HCT116 (cell line): ENCODE data around the gene EMC1. TPM values are rescaled to one million over a fixed set of nuclear protein-coding genes. Genes with fewer than 3 reads are reported as not detected.

Source experiments
- ATAC-seq: fragments of 200-7000 bp; cut with Tn5 transposase; 2 replicates; pipeline ENCODE4 v1.9.1; 2020; ENCODE audit warnings: mild to moderate bottlenecking, moderate library complexity
- BruUV-seq: library from RNA; stranded (reverse); fragments of 400-500 nt; replicated peaks from 2 replicates; lab custom pipeline; 2021; lab: Mats Ljungman, UMichigan
- CTCF ChIA-PET: fragments of 300-600 bp; sonication (Branson Sonifier 250); formaldehyde crosslinking; loops from one replicate; lab custom pipeline; 2021; ENCODE audit warnings: antibody characterized with exemption; lab: Charles Lee
- POLR2A ChIA-PET: fragments of 300-600, 350-600 bp; sonication (Branson Sonifier 250); formaldehyde crosslinking; loops from one replicate; lab custom pipeline; 2021; ENCODE audit warnings: antibody characterized with exemption; lab: Charles Lee
- RAD21 ChIA-PET, 2 experiments: fragments of 300-600 bp; sonication (Branson Sonifier 250); formaldehyde crosslinking; loops; one replicate each; lab custom pipeline; 2023; ENCODE audit warnings: low total read pairs in 2 of 2; ENCODE audit not compliant: uncharacterized antibody in 2 of 2, unreplicated experiment in 2 of 2, low non-redundant PET in 1 of 2; lab: Charles Lee
- DNase-seq: peaks from one replicate; pipeline ENCODE4 v3.0.0-alpha.2; 2010; ENCODE audit warnings: low read depth, low spot score
- H2AFZ ChIP-seq: fragments of 200-600 bp; shearing (Covaris generic), sonication (generic); 2 replicates; pipeline ENCODE4 v1.6.1; 2017; ENCODE audit warnings: low read depth, mixed run types, mixed read lengths, antibody characterized with exemption, low read length; ENCODE audit not compliant: poor library complexity, severe bottlenecking
- H3K27ac ChIP-seq: 2 replicates; pipeline ENCODE4 v1.5.1; 2012; ENCODE audit warnings: low read depth, low read length
- H3K27me3 ChIP-seq: fragments of 200-600 bp; sonication (generic); 2 replicates; pipeline ENCODE4 v1.6.1; 2016; ENCODE audit warnings: mixed run types, low read length, mixed read lengths; ENCODE audit not compliant: insufficient read depth
- H3K36me3 ChIP-seq, 2 experiments: fragments of 200-500 bp in 1 of 2; fragments of 200-600 bp in 1 of 2; sonication (Bioruptor generic) in 1 of 2; sonication (generic) in 1 of 2; 2 replicates each; pipeline versions ENCODE4 v1.5.1 to v1.6.1; 2014 to 2016; ENCODE audit warnings: low read length in 2 of 2, inconsistent platforms in 1 of 2, mixed read lengths in 1 of 2, mixed run types in 1 of 2; ENCODE audit not compliant: insufficient read depth in 2 of 2, control insufficient read depth in 1 of 2
- H3K4me1 ChIP-seq, 2 experiments: fragments of 200-600 bp in 1 of 2; sonication (generic) in 1 of 2; 2 replicates each; pipeline versions ENCODE4 v1.5.1 to v1.6.1; 2012 to 2017; ENCODE audit warnings: low read length in 2 of 2, inconsistent platforms in 1 of 2, mild to moderate bottlenecking in 1 of 2, mixed read lengths in 1 of 2, mixed run types in 1 of 2, moderate library complexity in 1 of 2; ENCODE audit not compliant: insufficient read depth in 2 of 2, control insufficient read depth in 1 of 2
- H3K4me2 ChIP-seq: fragments of 200-600 bp; sonication (generic); 2 replicates; pipeline ENCODE4 v1.6.1; 2017; ENCODE audit warnings: mixed run types, low read length, mixed read lengths
- H3K4me3 ChIP-seq, 2 experiments: fragments of 200-600 bp in 1 of 2; sonication (generic) in 1 of 2; replicated peaks in 1 of 2; 2 replicates each; pipeline ENCODE4 v1.5.1; 2011 to 2016; ENCODE audit warnings: low read length in 2 of 2, control low read depth in 1 of 2, low read depth in 1 of 2, mild to moderate bottlenecking in 1 of 2, mixed read lengths in 1 of 2, mixed run types in 1 of 2
- H3K79me2 ChIP-seq: fragments of 200-600 bp; sonication (generic); 2 replicates; pipeline ENCODE4 v1.6.1; 2017; ENCODE audit warnings: mild to moderate bottlenecking, mixed run types, low read length, moderate library complexity, mixed read lengths; ENCODE audit not compliant: insufficient read depth
- H3K9ac ChIP-seq: fragments of 200-600 bp; sonication (generic); 2 replicates; pipeline ENCODE4 v1.6.1; 2016; ENCODE audit warnings: low read length, mixed read lengths
- H3K9me2 ChIP-seq: fragments of 200-600 bp; sonication (generic), shearing (Covaris generic); 2 replicates; pipeline ENCODE4 v1.6.1; 2017; ENCODE audit warnings: mixed run types, mild to moderate bottlenecking, moderate library complexity; ENCODE audit not compliant: insufficient read depth
- H3K9me3 ChIP-seq, 2 experiments: fragments of 200-500 bp in 1 of 2; fragments of 200-600 bp in 1 of 2; sonication (Bioruptor generic) in 1 of 2; sonication (generic) in 1 of 2; 2 replicates each; pipeline ENCODE4 v1.6.1; 2014 to 2017; ENCODE audit warnings: low read length in 2 of 2, mixed read lengths in 2 of 2, inconsistent platforms in 1 of 2, low read depth in 1 of 2, mild to moderate bottlenecking in 1 of 2, mixed run types in 1 of 2, moderate library complexity in 1 of 2; ENCODE audit not compliant: control insufficient read depth in 1 of 2, insufficient read depth in 1 of 2
- H4K20me1 ChIP-seq: fragments of 200-600 bp; sonication (generic), shearing (Covaris generic); 2 replicates; pipeline ENCODE4 v1.6.1; 2017; ENCODE audit warnings: mixed run types, mild to moderate bottlenecking, moderate library complexity; ENCODE audit not compliant: insufficient read depth
- CEBPB ChIP-seq: IDR thresholded peaks from 2 replicates; pipeline ENCODE4 v1.6.1; 2012; ENCODE audit warnings: low read depth
- EGR1 ChIP-seq: IDR thresholded peaks from 2 replicates; pipeline ENCODE4 v1.6.1; 2012; ENCODE audit warnings: low read depth
- ELF1 ChIP-seq: IDR thresholded peaks from 2 replicates; pipeline ENCODE4 v1.6.1; 2012; ENCODE audit warnings: low read depth, borderline replicate concordance
- EZH2 ChIP-seq: fragments of 200-600 bp; sonication (generic); IDR thresholded peaks from 2 replicates; pipeline ENCODE4 v1.6.1; 2017; ENCODE audit warnings: antibody characterized with exemption, mixed run types
- EZH2phosphoT487 ChIP-seq: fragments of 200-600 bp; IDR thresholded peaks from 2 replicates; pipeline ENCODE4 v1.6.1; 2018; ENCODE audit warnings: antibody characterized with exemption, borderline replicate concordance
- FOSL1 ChIP-seq: IDR thresholded peaks from 2 replicates; pipeline ENCODE4 v1.6.1; 2012; ENCODE audit warnings: low read depth
- JUND ChIP-seq: IDR thresholded peaks from 2 replicates; pipeline ENCODE4 v1.6.1; 2012
- POLR2A ChIP-seq: IDR thresholded peaks from 2 replicates; pipeline ENCODE4 v1.7.0; 2011; ENCODE audit warnings: borderline replicate concordance; ENCODE audit not compliant: insufficient read depth, insufficient read length; ENCODE audit errors: extremely low read depth
- POLR2AphosphoS5 ChIP-seq: IDR thresholded peaks from 2 replicates; pipeline ENCODE4 v1.6.1; 2011; ENCODE audit warnings: mild to moderate bottlenecking, low read depth, low read length, moderate library complexity
- RAD21 ChIP-seq: IDR thresholded peaks from 2 replicates; pipeline ENCODE4 v1.6.1; 2012; ENCODE audit warnings: low read depth, mild to moderate bottlenecking
- SIN3A ChIP-seq: IDR thresholded peaks from 2 replicates; pipeline ENCODE4 v1.6.1; 2012; ENCODE audit warnings: low read depth
- SP1 ChIP-seq: IDR thresholded peaks from 2 replicates; pipeline ENCODE4 v1.6.1; 2012; ENCODE audit warnings: low read depth
- TCF7L2 ChIP-seq: IDR thresholded peaks from 2 replicates; pipeline ENCODE4 v1.7.0; 2011; ENCODE audit warnings: borderline replicate concordance, inconsistent platforms; ENCODE audit not compliant: insufficient read depth, insufficient read length; ENCODE audit errors: extremely low read depth
- YY1 ChIP-seq: IDR thresholded peaks from 2 replicates; pipeline ENCODE4 v1.6.1; 2011; ENCODE audit warnings: low read length, low read depth, moderate library complexity, mild to moderate bottlenecking; ENCODE audit not compliant: insufficient replicate concordance; ENCODE audit errors: extremely low read depth
- ZFX ChIP-seq: fragments of 450-650 bp; IDR thresholded peaks from 2 replicates; pipeline ENCODE4 v1.6.1; 2017
- ZNF274 ChIP-seq: fragments of 200-500 bp; sonication (Bioruptor generic); IDR thresholded peaks from 2 replicates; pipeline ENCODE4 v1.6.1; 2014; ENCODE audit warnings: mild to moderate bottlenecking, low read depth, low read length, inconsistent platforms
- intact Hi-C: fragments of 100-400 bp; cut with micrococcal nuclease; formaldehyde crosslinking; loops from 2 replicates; pipeline ENCODE4 v1.10.0; 2022
- total RNA-seq: library from RNA; stranded (reverse); gene quantifications from one replicate; pipeline ENCODE4 v1.2.1, GENCODE V29; 2021; ENCODE audit not compliant: unreplicated experiment
- TF ChIP-seq, protein P1 (sequence below), 3 experiments: fragments of 200-600 bp in 1 of 3; sonication (generic) in 1 of 3; IDR thresholded peaks in 2 of 3; conservative IDR thresholded peaks in 1 of 3; 2 replicates each; pipeline ENCODE4 v1.5.1; 2012 to 2017; ENCODE audit warnings: low read depth in 2 of 3, low read length in 2 of 3, antibody characterized with exemption in 1 of 3, borderline replicate concordance in 1 of 3, control low read depth in 1 of 3, mild to moderate bottlenecking in 1 of 3, mixed read lengths in 1 of 3, mixed run types in 1 of 3, moderate library complexity in 1 of 3; ENCODE audit not compliant: insufficient read depth in 1 of 3
- TF ChIP-seq, protein P2 (sequence below): IDR thresholded peaks from 2 replicates; pipeline ENCODE4 v1.6.1; 2011; ENCODE audit warnings: mild to moderate bottlenecking, low read length, moderate library complexity; ENCODE audit not compliant: insufficient replicate concordance; ENCODE audit errors: extremely low read depth
- TF ChIP-seq, protein P3 (sequence below): IDR thresholded peaks from 2 replicates; pipeline ENCODE4 v1.6.1; 2012
- TF ChIP-seq, protein P4 (sequence below): IDR thresholded peaks from 2 replicates; pipeline ENCODE4 v1.6.1; 2012

The EMC1 gene
- total RNA-seq, 1 experiment from 2014 or later = 66.6 TPM

DNA sequence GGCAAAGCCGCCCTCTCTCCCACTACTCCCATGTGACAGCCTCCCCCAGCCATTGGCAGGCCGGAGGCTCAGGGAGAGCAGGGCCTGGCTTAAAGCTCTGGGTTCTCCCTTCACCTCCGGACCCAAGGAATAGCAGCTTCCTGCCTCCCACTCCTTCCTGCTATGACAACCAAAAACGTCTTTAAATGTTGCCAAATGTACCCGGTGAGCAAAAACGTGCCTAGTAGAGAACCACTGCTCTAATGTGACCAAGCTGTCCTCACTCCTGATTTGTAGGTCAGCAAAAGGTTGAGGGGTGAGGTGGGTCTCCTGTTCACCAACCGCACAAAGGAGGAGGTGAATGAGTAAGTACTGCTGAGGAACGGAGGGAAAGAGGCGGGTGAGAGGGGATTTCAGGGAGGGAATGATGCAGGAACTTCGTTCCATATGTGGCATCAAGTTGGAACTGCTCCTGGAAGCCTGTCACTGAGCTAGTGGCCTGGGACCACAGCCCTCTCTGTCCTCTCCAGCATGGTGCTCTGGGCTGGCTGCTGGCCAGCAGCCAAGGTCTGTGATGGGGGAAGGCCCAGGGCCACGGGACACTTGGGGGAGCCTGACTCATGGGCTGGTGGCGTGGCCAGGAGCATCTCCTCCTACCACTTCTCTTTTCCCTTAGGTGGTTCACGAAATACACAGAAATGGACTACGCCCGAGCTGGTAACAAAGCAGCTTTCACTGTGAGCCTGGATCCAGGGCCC, 6.0 kb upstream of the EMC1 start:
- Histone ChIP-seq H3K4me1 (peaks cover 9 to 24% of the 10 kb centered on the region in 2 experiments), H3K9ac (no peak overlapping the region), H3K36me3 (peaks cover 15 to 58% of the 10 kb centered on the region in 2 experiments; a peak in 3 of 4 replicates), H3K9me2 (no peaks in the 10 kb centered on the region), H2AFZ (no peak overlapping the region), H4K20me1 (peaks cover 20% of the 10 kb centered on the region; the same call in 1 of the 2 replicates), H3K27ac (no peak overlapping the region), H3K9me3 (no peaks in the 10 kb centered on the region), H3K27me3 (no peaks in the 10 kb centered on the region), H3K4me3 (no peak overlapping the region), H3K79me2 (peaks cover 56% of the 10 kb centered on the region), H3K4me2 (no peak overlapping the region)
- ChIA-PET CTCF (no interaction called here), RAD21 (no interaction called here), POLR2A (no interaction called here)
- BruUV-seq = no TSS peak
- intact Hi-C loops = no loop called here
- TF ChIP-seq, protein P1, sequence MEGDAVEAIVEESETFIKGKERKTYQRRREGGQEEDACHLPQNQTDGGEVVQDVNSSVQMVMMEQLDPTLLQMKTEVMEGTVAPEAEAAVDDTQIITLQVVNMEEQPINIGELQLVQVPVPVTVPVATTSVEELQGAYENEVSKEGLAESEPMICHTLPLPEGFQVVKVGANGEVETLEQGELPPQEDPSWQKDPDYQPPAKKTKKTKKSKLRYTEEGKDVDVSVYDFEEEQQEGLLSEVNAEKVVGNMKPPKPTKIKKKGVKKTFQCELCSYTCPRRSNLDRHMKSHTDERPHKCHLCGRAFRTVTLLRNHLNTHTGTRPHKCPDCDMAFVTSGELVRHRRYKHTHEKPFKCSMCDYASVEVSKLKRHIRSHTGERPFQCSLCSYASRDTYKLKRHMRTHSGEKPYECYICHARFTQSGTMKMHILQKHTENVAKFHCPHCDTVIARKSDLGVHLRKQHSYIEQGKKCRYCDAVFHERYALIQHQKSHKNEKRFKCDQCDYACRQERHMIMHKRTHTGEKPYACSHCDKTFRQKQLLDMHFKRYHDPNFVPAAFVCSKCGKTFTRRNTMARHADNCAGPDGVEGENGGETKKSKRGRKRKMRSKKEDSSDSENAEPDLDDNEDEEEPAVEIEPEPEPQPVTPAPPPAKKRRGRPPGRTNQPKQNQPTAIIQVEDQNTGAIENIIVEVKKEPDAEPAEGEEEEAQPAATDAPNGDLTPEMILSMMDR (IDR thresholded peaks at IDR 0.05 in 2 of 3, conservative IDR thresholded peaks at IDR 0.05 in 1 of 3; ENCODE audit: borderline replicate concordance in 1 of 3, insufficient read depth in 1 of 3, low read depth in 2 of 3, low read length in 2 of 3) = no peak
- TF ChIP-seq YY1 = no peak
- no peak for TF ChIP-seq SP1
- no peak for TF ChIP-seq FOSL1
- TF ChIP-seq ZNF274 = no peak
- TF ChIP-seq POLR2AphosphoS5 = no peak
- TF ChIP-seq, protein P2, sequence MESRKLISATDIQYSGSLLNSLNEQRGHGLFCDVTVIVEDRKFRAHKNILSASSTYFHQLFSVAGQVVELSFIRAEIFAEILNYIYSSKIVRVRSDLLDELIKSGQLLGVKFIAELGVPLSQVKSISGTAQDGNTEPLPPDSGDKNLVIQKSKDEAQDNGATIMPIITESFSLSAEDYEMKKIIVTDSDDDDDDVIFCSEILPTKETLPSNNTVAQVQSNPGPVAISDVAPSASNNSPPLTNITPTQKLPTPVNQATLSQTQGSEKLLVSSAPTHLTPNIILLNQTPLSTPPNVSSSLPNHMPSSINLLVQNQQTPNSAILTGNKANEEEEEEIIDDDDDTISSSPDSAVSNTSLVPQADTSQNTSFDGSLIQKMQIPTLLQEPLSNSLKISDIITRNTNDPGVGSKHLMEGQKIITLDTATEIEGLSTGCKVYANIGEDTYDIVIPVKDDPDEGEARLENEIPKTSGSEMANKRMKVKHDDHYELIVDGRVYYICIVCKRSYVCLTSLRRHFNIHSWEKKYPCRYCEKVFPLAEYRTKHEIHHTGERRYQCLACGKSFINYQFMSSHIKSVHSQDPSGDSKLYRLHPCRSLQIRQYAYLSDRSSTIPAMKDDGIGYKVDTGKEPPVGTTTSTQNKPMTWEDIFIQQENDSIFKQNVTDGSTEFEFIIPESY = no peak
- TF ChIP-seq JUND = no peak
- no peak for TF ChIP-seq SIN3A
- TF ChIP-seq ZFX = no peak
- no peak for TF ChIP-seq CEBPB
- TF ChIP-seq ELF1 = no peak
- TF ChIP-seq RAD21 = no peak
- TF ChIP-seq, protein P3, sequence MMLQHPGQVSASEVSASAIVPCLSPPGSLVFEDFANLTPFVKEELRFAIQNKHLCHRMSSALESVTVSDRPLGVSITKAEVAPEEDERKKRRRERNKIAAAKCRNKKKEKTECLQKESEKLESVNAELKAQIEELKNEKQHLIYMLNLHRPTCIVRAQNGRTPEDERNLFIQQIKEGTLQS = no peak
- no peak for TF ChIP-seq POLR2A
- TF ChIP-seq, protein P4, sequence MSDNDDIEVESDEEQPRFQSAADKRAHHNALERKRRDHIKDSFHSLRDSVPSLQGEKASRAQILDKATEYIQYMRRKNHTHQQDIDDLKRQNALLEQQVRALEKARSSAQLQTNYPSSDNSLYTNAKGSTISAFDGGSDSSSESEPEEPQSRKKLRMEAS = no peak
- TF ChIP-seq EGR1 = no peak
- no peak for TF ChIP-seq EZH2phosphoT487
- no peak for TF ChIP-seq EZH2
- no peak for TF ChIP-seq TCF7L2
- ATAC-seq (no peak), DNase-seq (no peak)
